Omental fat pad (tissue), 4 donors: Measurements from ENCODE around the gene RNF8. TPM values are rescaled to one million over a fixed set of nuclear protein-coding genes. Genes with fewer than 3 reads are reported as not detected.

Experiments used
- ATAC-seq: fragments of 150-250 bp; one replicate; pipeline ENCODE4 v1.9.1; 2016; ENCODE audit warnings: mild to moderate bottlenecking, moderate library complexity; ENCODE audit not compliant: low FRiP score
- DNase-seq: peaks from one replicate; pipeline ENCODE4 v3.0.0-alpha.2; 2019; ENCODE audit warnings: low spot score
- CTCF ChIP-seq, 3 donors: fragments of 450-650 bp; IDR thresholded peaks; one replicate each; pipeline ENCODE4 v1.5.1; 2016 to 2017; ENCODE audit warnings: antibody characterized with exemption in 3 of 3, mild to moderate bottlenecking in 3 of 3, moderate library complexity in 2 of 3
- total RNA-seq, 4 donors: library from RNA; depleted of rRNA; stranded (reverse); fragments of >200 nt; gene quantifications; one replicate each; pipeline ENCODE4 v1.1.0, GENCODE V29; 2016

The RNF8 gene
- total RNA-seq, 4 donors from 2014 or later, result 9.3 to 17.0 (median 11.8) TPM

GRCh38 chr6:37316071-37316470 is 37.7 kb upstream of the RNF8 start:
- TF ChIP-seq CTCF (IDR thresholded peaks at IDR 0.05), result no peak
- ATAC-seq, result no peak
- no peak for DNase-seq

DNA sequence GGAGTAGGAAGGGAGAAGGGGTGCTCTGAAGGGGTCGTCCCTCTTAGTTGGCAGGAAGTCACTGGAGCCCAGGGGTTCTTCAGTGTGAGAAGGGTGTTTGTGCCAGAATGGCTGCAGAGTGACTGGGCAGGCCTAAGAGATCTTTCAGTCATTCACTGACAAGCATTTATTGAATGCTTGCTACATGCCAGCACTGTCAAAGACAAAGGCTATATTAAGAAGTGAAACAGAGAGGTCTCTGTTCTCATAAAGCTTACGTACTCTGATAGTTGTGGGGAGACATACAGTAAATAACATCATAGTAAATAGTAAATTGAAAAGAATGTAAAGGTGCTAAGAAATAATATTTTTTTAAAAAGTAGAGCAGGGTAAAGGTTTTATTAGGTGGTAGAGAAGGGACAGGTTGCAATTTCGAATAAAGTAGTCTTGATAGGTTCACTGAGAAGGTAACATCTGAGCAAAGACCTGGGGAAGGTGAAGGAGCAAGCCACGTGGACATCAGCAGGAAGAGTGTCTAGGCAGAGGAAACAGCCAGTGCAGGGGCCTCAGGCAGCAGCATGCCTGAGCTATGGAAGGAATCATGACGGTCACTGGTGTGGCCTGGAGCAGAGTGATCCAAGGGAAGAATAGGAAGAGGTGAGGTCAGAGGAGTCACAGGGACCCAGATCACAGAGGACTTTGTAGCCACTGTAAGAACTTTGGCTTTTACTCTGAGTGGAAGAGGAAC is 36.3 kb upstream of the RNF8 start:
- DNase-seq, result no peak

DNA sequence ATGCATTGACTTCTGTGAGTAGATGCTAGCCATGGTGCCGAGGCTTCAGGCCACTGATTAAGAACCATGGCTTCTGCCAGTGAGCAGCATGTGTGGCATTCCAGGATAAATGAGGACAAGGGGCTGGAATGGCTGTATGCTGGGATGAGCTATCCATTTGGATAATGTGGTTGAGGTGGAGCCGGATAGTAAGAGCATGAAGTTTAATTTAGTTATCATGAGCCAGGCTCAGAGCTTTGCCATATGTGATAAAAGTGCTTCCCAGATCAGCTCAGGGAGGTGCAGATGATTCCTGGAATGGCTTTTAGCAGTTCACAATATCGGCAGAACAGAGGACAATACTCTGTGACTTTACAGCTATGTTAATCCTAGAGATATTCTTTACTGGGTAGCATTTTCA is 34.6 kb upstream of the RNF8 start:
- no peak for ATAC-seq
- no peak for TF ChIP-seq CTCF (IDR thresholded peaks at IDR 0.05)
- no peak for DNase-seq

More for the DNA sequence above, 36.3 kb upstream of the RNF8 start:
- no peak for TF ChIP-seq CTCF (IDR thresholded peaks at IDR 0.05)
- no peak for ATAC-seq

DNA sequence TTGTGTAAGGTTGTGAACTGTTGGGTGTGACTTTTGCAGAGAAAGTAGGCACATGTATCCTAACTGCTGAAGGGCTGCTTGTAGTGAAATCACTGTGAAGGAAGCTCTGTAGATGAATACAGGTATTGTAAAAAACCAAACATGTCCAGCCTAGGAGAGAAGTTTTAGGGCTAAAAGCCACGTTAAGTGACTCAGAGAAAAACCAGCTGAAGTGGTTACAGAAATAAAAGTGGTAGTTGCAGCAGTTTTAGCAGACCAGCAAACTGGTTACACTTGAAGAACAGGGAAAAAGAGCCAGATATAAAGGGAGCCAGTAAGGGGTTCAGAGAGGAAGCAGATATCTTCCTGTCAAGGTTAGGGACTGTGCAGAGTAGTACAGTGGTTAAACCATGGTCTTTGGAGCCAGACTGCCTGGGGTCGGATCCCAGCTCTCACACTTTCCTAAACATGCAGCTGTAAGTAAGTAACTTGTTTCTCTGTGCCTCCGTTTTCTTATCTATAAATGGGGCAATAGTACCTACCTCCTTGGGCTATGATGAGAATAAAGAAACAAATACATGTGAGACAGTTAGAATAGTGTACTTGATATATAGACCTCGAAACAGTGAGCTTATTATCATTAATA is 33.8 kb upstream of the RNF8 start:
- DNase-seq (no peak), ATAC-seq (no peak)
- no peak for TF ChIP-seq CTCF (IDR thresholded peaks at IDR 0.05)

DNA sequence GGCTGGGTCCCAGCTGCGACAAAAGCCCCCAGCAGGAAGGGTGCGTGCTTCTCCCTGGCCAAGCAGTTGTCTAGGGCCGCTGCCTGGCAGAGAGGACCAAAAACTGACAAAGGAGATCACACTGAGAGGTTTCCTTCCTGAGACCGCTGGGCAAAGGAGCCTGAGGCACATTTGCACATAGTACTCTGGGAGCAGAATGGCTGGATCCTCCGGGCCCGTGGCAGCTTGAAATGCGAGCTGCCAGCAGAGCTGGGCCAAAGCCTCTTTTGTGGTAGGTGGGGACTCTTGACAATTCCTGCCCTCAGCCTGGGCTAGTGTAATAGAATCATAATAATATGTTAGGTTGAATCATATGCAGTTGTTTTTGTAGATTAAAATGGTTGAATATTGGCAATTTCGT is 33.1 kb upstream of the RNF8 start:
- TF ChIP-seq CTCF (IDR thresholded peaks at IDR 0.05), result no peak
- ATAC-seq (no peak), DNase-seq (no peak)

DNA sequence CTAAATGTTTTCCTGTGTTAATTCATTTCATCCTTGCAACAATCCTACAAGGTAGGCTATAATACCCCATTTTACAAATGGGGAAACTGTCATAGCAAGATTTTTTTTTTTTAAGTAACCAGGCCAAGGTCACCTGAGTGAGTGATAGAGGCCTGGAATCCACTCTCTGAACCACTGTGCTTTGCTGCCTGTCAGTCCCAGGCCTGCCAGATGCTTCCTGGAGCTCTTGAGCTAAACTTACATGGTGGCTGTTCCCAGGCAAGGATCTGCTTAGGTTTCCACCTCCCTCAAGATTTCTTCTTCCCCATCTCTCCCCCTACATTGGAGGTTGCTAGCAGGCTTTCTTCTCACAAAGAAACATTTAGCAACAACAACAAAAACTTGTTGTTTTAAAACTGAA is 32.7 kb upstream of the RNF8 start:
- ATAC-seq (no peak), DNase-seq (no peak)
- TF ChIP-seq CTCF (IDR thresholded peaks at IDR 0.05), result no peak
